Progenitor cell of endocrine pancreas (in vitro differentiated cells): ENCODE results near the gene PHAF1. TPM values are rescaled to one million over a fixed set of nuclear protein-coding genes. Genes with fewer than 3 reads are reported as not detected.

Source experiments
- DNase-seq: peaks from one replicate; pipeline ENCODE4 v3.0.0; 2021; ENCODE audit warnings: low spot score; ENCODE audit not compliant: unreplicated experiment
- H3K27ac Mint-ChIP-seq: 2 replicates; pipeline ENCODE4 v1.8.0; 2021; ENCODE audit warnings: mild to moderate bottlenecking, moderate library complexity, mixed read lengths
- H3K27me3 Mint-ChIP-seq: 2 replicates; pipeline ENCODE4 v1.8.0; 2021; ENCODE audit warnings: mixed read lengths
- H3K36me3 Mint-ChIP-seq: 2 replicates; pipeline ENCODE4 v1.8.0; 2022; ENCODE audit warnings: mixed read lengths; ENCODE audit not compliant: insufficient read depth
- H3K4me1 Mint-ChIP-seq: 2 replicates; pipeline ENCODE4 v1.8.0; 2021; ENCODE audit warnings: low read depth, mixed read lengths
- H3K4me3 Mint-ChIP-seq: 2 replicates; pipeline ENCODE4 v1.8.0; 2021; ENCODE audit warnings: low read depth, mild to moderate bottlenecking, moderate library complexity, mixed read lengths
- H3K9me3 Mint-ChIP-seq: 2 replicates; pipeline ENCODE4 v1.8.0; 2021; ENCODE audit warnings: low read depth, mixed read lengths
- total RNA-seq: library from RNA; stranded (reverse); gene quantifications from 2 replicates; pipeline ENCODE4 v1.2.1, GENCODE V29; 2021
- TF ChIP-seq, protein P1 (sequence below): fragments of 200-600 bp; sonication (generic); IDR thresholded peaks from one replicate; pipeline ENCODE4 v1.5.0; 2021; ENCODE audit warnings: antibody characterized with exemption, mild to moderate bottlenecking; ENCODE audit not compliant: unreplicated experiment

The PHAF1 gene
- total RNA-seq, 1 donor from 2014 or later = 21.0 TPM

DNA sequence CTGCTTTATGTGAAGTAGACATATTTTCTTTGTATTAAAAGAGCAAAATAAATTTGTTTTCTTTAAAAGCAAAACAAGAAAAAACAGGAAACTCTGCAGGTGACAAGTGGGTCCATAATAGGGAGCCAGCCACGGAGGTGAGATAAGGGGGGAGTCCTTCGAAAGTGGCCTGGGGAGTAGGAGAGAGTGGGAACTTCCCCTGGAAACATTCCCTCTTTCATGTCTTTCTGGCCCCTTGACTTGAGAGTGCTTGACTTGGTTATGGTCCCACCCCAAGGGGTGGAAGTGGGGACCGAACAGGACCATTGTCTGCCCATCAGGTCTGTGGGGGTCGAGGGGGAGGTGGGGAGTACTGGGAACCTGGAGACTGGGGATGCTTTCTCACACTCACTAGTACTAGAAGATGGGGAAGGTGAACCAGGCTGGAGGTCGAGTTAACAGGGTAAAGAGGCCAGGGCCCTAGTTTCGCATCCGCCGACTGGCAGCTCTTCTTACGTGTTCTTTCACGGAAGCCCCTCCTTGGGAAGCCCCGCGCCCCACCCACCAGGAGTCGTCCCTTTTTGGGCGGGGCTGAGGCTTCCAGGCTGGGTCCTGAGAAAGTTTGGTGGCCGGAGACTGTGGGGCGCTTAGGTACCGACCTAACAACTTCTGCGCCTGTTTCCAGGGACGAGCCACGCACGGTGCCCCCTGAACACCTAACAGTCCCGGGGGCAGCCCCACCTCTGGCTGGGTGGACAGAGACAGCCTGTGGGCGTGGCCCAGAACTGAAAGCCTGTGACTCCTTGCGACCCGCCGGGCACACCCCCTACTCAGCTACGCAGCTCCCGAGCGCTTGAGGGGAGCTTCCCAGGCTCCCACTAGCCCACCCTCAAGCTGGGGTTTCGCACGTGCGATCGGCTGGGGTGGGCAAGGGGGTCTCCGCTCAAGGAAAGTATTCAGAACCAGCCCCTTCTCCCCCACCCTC lies 49.2 kb downstream of the PHAF1 start:
- Mint-ChIP-seq H3K36me3 (no peaks in the 10 kb centered on the region), H3K4me1 (peaks cover 4% of the 10 kb centered on the region)

DNA sequence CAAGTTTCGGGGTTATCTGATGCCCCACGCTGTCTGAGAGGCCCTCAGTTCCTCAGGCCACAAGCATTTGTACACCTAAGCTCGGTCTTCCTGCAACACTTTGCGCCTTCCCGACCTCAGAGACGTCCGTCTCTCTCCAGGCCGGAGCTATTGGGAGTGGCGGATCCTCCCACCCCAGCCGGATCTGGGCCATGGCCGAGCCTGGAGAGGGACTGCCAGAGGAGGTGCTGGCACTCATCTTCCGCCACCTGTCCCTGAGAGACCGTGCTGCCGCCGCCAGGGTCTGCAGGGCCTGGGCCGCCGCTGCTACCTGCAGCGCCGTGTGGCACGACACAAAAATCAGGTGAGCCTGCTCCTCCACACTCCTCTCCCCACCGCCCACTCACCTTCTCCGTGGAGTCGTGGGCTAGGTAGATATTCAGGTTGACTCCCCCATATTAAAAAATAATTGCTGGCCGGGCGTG lies 51.9 kb downstream of the PHAF1 start:
- H3K4me3 Mint-ChIP-seq = no peak overlapping the region
- H3K4me1 Mint-ChIP-seq = peaks cover 2% of the 10 kb centered on the region
- H3K27ac Mint-ChIP-seq = no peak overlapping the region
- no peak for DNase-seq
- peaks cover 80% of the 10 kb centered on the region for H3K27me3 Mint-ChIP-seq
- H3K36me3 Mint-ChIP-seq = no peaks in the 10 kb centered on the region
- TF ChIP-seq, protein P1, sequence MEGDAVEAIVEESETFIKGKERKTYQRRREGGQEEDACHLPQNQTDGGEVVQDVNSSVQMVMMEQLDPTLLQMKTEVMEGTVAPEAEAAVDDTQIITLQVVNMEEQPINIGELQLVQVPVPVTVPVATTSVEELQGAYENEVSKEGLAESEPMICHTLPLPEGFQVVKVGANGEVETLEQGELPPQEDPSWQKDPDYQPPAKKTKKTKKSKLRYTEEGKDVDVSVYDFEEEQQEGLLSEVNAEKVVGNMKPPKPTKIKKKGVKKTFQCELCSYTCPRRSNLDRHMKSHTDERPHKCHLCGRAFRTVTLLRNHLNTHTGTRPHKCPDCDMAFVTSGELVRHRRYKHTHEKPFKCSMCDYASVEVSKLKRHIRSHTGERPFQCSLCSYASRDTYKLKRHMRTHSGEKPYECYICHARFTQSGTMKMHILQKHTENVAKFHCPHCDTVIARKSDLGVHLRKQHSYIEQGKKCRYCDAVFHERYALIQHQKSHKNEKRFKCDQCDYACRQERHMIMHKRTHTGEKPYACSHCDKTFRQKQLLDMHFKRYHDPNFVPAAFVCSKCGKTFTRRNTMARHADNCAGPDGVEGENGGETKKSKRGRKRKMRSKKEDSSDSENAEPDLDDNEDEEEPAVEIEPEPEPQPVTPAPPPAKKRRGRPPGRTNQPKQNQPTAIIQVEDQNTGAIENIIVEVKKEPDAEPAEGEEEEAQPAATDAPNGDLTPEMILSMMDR = no peak
- no peaks in the 10 kb centered on the region for H3K9me3 Mint-ChIP-seq

More for the DNA sequence above, 49.2 kb downstream of the PHAF1 start:
- Mint-ChIP-seq H3K27ac (no peak overlapping the region), H3K4me3 (peak overlapping the region; percentile 75), H3K27me3 (peaks cover 77% of the 10 kb centered on the region), H3K9me3 (no peaks in the 10 kb centered on the region)
- TF ChIP-seq, protein P1 = no peak
- no peak for DNase-seq

DNA sequence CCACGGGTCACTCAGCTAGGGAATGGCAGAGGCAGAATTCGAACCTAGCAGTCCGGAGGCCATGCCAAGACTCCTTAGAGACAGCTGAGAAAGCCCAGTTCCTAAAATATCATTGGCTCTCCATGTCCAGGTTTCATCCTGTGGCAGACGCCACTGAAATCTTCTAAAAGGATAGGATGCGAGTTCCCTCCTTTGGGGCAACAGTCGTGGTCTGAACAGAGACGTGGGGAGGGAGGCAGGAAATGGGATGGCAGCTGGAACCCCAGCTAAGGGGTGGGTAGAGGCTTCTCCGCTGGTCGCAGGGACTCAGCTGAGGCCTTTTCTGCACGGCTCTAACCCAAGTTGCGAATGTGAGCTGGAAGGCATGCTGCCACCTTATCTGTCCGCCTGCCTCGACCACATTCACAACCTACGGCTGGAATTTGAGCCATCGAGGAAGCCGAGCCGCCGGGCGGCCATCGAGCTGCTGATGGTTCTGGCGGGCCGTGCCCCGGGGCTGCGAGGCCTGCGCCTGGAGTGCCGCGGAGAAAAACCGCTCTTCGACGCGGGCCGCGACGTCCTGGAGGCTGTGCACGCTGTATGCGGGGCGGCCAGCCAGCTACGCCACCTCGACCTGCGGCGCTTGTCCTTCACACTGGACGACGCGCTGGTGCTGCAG lies 52.9 kb downstream of the PHAF1 start:
- no peaks in the 10 kb centered on the region for H3K9me3 Mint-ChIP-seq
- H3K27me3 Mint-ChIP-seq = peaks cover 80% of the 10 kb centered on the region
- H3K4me1 Mint-ChIP-seq = peaks cover 2% of the 10 kb centered on the region
- no peak for DNase-seq
- no peak overlapping the region for H3K4me3 Mint-ChIP-seq
- no peaks in the 10 kb centered on the region for H3K36me3 Mint-ChIP-seq
- H3K27ac Mint-ChIP-seq = no peak overlapping the region
- TF ChIP-seq, protein P1 = no peak

DNA sequence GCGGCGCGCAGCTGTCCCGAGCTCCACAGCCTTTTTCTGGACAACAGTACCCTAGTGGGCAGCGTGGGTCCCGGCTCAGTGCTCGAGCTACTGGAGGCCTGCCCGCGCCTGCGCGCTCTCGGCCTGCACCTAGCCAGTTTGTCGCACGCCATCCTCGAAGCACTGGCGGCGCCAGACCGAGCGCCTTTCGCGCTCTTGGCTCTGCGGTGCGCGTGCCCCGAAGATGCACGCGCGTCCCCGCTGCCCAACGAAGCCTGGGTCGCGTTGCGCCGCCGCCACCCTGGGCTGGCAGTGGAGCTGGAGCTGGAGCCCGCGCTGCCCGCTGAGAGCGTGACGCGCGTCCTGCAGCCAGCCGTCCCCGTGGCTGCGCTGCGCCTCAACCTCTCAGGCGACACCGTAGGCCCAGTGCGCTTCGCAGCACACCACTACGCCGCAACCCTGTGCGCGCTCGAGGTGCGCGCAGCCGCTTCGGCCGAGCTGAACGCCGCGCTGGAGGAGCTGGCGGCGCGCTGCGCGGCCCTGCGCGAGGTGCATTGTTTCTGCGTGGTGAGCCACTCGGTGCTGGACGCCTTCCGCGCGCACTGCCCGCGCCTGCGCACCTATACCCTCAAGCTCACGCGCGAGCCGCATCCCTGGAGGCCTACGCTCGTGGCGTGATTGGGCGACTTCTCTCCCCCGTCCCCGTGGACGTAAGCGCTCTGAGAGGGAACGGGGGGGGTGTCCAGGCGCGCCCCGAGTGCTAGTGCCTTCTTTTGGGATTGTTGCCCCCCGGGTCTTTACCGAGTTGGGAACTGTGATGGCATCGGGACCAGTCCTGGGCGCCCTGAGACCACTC lies 53.6 kb downstream of the PHAF1 start:
- TF ChIP-seq, protein P1 = no peak
- Mint-ChIP-seq H3K27me3 (peaks cover 80% of the 10 kb centered on the region), H3K9me3 (no peaks in the 10 kb centered on the region), H3K27ac (no peak overlapping the region), H3K4me3 (peak overlapping the region; percentile 31), H3K36me3 (no peaks in the 10 kb centered on the region), H3K4me1 (peaks cover 2% of the 10 kb centered on the region)
- no peak for DNase-seq
